GM12875 (cell line): ENCODE results near the gene SERPINC1.
A peak's percentile ranks its signal among the peaks of the same experiment; 100 is the strongest.

Experiments
- H3K4me3 ChIP-seq: one replicate; pipeline ENCODE4 v1.5.1; 2011; ENCODE audit warnings: low read depth, low read length, control low read depth
- TF ChIP-seq, protein P1 (sequence below): IDR thresholded peaks from 2 replicates; pipeline ENCODE4 v1.5.1; 2011; ENCODE audit warnings: low read depth, mild to moderate bottlenecking, control low read depth, inconsistent platforms, low read length, moderate library complexity, borderline replicate concordance; ENCODE audit not compliant: insufficient read depth

Gene SERPINC1

DNA sequence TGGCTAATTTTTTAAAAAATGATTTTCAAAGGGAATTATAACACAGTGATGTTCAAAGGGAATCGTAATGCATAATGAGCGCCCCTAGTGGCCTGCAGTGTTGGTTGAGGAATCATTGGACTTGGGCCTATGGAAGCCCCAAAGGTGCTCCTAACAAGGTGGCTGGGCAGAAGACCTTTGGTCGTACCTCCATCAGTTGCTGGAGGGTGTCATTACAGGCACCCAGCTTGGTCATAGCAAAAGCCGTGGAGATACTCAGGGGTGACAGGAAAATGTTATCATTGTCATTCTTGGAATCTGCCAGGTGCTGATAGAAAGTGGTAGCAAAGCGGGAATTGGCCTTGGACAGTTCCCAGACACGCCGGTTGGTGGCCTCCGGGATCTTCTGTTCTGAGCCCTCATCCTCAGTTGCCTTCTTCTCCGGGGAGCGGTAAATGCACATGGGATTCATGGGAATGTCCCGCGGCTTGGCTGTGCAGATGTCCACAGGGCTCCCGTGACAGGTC, 2.7 kb downstream of the SERPINC1 start:
- TF ChIP-seq, protein P1, sequence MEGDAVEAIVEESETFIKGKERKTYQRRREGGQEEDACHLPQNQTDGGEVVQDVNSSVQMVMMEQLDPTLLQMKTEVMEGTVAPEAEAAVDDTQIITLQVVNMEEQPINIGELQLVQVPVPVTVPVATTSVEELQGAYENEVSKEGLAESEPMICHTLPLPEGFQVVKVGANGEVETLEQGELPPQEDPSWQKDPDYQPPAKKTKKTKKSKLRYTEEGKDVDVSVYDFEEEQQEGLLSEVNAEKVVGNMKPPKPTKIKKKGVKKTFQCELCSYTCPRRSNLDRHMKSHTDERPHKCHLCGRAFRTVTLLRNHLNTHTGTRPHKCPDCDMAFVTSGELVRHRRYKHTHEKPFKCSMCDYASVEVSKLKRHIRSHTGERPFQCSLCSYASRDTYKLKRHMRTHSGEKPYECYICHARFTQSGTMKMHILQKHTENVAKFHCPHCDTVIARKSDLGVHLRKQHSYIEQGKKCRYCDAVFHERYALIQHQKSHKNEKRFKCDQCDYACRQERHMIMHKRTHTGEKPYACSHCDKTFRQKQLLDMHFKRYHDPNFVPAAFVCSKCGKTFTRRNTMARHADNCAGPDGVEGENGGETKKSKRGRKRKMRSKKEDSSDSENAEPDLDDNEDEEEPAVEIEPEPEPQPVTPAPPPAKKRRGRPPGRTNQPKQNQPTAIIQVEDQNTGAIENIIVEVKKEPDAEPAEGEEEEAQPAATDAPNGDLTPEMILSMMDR: peak; percentile 78
- no peak overlapping the region for H3K4me3 ChIP-seq

DNA sequence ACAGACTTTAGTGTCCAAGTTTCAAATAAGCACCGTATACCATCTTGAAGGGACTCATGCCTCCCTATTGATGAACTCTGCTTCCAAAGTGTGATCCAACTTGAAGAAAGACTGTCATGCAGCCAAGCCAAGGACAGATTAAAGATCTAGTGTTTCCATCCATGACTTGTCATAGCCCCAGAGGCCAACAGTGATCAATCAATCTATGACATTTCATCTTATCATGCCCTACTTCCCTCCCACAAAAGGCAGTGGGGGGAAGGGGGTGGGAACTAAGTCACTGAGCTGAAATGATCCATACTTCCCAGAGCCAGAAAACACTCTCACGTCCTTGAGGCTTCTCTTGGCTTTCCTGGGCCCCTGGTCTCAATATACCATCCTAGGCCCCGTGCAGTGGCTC, 4.0 kb downstream of the SERPINC1 start:
- TF ChIP-seq, protein P1: no peak
- no peak overlapping the region for H3K4me3 ChIP-seq

DNA sequence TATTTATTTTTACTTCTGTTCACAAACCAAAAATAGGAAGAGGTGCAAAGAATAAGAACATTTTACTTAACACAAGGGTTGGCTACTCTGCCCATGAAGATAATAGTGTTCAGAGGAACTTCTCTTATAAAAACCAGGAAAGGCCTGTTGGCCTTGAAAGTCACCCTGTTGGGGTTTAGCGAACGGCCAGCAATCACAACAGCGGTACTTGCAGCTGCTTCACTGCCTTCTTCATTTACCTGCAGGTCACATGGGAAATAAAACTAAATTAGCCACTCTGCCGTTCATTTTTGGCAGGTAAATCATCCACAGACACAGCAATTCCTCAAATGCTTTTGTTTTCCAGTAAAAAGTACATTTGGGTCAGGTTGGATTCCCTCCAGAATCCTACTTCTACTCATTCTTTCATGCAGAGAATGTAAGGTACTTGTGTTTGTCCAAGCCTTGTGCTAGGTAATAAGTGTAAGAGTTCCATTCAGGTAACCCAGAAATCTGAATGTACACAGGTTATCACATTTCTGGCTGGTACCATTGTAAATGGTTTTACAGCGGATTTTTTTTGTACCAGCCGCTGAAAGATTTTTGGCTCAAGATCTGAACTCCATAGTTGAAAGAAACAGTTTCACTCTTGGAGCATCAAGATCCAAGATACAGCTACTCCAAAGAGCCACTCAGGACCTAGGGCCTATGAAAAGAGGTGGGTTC, 13.1 kb downstream of the SERPINC1 start:
- TF ChIP-seq, protein P1: no peak

DNA sequence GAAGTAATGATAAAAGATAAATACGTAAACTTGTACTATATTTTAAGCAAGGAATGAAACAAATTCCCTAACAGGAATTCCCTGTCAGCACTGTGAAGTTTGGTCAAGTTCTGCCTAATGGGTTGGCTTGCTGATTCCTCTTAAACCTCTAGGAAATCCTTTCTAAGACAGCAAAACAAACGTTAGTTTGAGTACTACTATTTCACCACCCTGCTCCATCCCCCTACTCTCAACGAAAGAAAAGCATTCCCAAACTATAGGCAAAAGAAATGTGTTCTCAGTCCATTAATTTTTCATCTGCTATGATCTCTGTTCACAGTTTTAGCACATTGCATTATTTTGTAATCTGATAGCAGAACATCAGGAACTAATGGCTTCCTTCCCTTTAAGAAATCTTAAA, 16.1 kb downstream of the SERPINC1 start:
- no peak overlapping the region for H3K4me3 ChIP-seq
- TF ChIP-seq, protein P1: no peak

More for the DNA sequence above, 13.1 kb downstream of the SERPINC1 start:
- no peak overlapping the region for H3K4me3 ChIP-seq

DNA sequence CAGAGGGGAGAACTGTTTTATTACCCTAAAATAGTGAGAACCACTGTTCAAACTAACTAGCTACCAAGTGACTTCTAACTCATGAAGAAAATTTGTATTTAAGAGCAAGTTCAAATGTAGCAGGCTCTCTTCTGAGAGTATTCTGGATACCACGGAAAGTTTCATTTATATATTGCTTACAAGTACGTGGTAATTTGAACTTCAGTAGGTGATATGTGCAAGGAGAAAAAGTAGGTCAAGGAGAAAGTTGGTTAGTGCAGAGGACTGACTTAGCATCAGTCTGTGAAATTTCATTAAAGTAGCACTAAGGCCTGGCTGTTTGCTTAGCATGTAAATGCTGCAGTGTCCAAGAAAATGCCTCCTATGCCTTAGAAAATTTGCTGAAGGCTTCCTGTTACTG, 16.7 kb downstream of the SERPINC1 start:
- TF ChIP-seq, protein P1: no peak
- no peak overlapping the region for H3K4me3 ChIP-seq

DNA sequence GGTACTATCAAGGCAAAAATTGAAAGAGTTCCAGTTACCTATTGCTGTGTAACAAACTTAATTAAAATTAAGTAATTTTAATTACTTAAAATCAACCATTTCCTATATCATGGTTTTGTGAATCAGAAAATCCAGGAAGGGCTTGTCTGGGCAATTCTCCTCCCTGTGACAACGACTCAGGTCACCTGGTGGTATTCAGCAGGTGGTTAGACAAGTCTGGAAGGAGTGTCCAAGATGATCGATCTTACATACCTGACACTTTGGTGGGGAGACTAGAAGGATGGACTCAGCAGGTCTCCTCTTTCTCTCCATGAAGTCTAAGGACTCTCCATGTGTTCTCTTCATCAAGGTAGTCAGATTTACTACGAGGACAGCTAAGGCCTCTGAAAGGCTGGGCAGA, 22.9 kb downstream of the SERPINC1 start:
- H3K4me3 ChIP-seq: no peak overlapping the region
- TF ChIP-seq, protein P1: no peak

DNA sequence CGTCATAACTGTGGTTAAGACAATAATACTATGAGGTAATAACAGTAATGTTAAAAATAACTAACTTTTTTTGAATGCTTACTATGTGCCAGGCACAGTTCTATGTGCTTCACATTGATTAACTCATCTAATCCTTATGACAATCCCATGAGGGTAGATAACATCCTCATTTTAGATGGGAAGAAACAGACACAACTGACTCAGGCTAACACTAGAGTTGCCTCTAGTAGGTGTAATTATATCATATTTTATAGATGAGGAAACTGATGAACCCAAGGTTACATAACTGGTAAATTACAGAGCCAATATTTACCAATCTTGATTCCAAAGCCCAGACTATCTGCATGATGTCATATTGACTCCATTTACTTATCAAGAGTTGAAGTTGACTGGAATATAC, 23.5 kb downstream of the SERPINC1 start:
- no peak overlapping the region for H3K4me3 ChIP-seq
- TF ChIP-seq, protein P1: no peak
